Fibroblast of the aortic adventitia (primary cell): Measurements from ENCODE around the gene TAS1R1. TPM values are rescaled to one million over a fixed set of nuclear protein-coding genes. Genes with fewer than 3 reads are reported as not detected.

ENCODE experiments used
- DNase-seq: peaks from one replicate; pipeline ENCODE4 v3.0.0-alpha.2; 2010; ENCODE audit warnings: low read depth
- H3K4me3 ChIP-seq: 2 replicates; pipeline ENCODE4 v1.5.1; 2011; ENCODE audit warnings: low read depth, mild to moderate bottlenecking, control low read depth, low read length, moderate library complexity
- total RNA-seq: library from RNA; depleted of rRNA; stranded (reverse); fragments of >200 nt; gene quantifications from 2 replicates; pipeline ENCODE4 v1.2.3, GENCODE V29; 2012; ENCODE audit warnings: low replicate concordance
- TF ChIP-seq, protein P1 (sequence below): IDR thresholded peaks from 2 replicates; pipeline ENCODE4 v1.5.1; 2011; ENCODE audit warnings: mild to moderate bottlenecking, low read length, control low read depth, inconsistent platforms; ENCODE audit not compliant: insufficient read depth

The TAS1R1 gene
- total RNA-seq, 1 donor = not detected

DNA sequence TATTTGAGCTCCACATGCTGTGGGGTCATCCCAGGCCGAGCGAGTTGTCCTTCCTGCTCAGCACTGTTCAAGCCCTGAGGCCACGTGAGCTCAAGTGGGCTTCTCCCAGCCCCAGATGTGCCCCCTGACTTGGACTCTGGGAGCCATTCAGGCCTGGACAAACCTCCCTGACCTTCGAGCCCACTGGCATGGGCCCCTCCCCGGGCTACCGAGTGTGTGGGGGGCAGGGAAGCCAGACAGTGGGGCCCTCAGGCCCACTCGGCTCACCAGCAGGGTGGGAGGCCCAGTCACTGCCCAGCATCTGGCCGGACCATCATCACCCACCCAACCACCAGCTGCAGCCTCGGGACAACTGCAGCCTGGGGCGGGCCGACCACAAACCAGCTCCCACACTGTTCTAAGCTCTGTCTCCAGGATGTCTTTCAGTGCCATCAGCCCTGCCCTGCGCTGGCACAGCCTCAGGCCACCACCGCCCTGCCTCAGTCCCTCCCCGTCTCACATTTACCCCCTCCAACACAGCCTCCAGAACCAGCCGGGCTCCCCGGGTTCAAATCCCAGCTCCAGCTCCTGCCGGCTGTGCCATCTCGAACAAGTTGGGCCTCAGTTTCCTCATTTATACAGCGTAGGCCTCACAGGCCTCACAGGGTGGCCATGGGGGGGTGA lies 42.7 kb upstream of the TAS1R1 start:
- TF ChIP-seq, protein P1, sequence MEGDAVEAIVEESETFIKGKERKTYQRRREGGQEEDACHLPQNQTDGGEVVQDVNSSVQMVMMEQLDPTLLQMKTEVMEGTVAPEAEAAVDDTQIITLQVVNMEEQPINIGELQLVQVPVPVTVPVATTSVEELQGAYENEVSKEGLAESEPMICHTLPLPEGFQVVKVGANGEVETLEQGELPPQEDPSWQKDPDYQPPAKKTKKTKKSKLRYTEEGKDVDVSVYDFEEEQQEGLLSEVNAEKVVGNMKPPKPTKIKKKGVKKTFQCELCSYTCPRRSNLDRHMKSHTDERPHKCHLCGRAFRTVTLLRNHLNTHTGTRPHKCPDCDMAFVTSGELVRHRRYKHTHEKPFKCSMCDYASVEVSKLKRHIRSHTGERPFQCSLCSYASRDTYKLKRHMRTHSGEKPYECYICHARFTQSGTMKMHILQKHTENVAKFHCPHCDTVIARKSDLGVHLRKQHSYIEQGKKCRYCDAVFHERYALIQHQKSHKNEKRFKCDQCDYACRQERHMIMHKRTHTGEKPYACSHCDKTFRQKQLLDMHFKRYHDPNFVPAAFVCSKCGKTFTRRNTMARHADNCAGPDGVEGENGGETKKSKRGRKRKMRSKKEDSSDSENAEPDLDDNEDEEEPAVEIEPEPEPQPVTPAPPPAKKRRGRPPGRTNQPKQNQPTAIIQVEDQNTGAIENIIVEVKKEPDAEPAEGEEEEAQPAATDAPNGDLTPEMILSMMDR = no peak
- H3K4me3 ChIP-seq = no peak overlapping the region
- no peak for DNase-seq

DNA sequence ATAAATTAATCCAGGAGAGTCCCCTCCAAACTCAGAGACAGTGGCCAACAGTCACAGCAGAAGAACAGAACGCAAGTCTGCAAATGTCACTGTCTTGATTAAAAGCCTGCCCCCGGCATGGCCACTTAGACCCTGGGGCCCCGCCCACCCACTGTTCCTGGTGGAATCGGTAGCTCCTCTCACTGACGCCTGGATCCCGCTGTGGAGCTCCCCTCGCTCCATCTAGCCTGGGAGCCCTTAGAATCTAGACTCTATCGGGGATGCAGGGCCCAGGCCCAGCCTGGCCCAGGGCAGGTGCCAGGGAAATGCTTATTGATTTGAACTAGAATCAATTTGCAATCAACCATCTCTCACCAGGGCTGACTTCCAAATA lies 42.2 kb upstream of the TAS1R1 start:
- no peak overlapping the region for H3K4me3 ChIP-seq
- TF ChIP-seq, protein P1 = no peak
- DNase-seq = no peak

DNA sequence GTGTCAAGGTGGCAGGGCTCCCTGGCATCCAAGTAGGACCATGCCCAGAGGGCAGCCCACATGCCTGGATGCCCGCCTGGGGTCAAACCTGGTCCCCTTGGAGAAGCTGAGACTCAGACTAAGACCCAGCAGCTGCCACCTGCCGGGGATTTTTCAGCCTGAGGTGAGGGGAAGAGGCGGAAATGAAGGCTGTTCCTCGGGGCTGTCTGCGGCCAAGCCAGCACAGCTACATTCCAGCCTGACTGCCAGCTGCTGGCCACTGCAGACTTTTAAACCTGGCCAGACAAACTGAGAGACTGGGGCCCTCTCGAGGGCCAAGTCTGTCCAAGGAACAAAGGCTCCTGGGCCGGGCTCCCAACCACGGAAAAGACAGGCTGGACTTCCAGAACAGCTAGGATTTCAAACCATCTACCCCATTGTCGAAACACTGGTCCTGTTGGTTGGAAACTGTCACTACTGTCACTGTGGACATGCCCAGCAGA lies 41.7 kb upstream of the TAS1R1 start:
- DNase-seq = peak; percentile 52
- H3K4me3 ChIP-seq = no peak overlapping the region
- TF ChIP-seq, protein P1 = no peak

DNA sequence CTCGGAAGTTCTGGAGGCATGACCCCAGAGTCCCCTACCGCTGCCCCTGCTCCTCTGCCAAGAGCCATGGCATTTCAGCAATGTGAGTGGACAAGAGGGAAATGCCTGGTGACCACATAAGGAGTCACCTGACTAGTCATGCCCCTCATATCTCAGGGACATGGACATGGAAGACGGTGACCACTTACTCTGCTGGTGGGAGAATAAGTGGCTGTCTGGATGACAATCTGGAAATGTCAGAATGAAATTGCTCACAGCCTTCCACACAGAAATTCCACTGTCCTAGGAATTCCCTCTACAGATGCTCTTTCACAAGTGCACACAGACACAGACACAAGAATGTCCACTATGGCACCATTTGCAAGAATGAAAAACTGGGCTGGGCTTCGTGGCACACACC lies 39.3 kb upstream of the TAS1R1 start:
- TF ChIP-seq, protein P1 = no peak
- H3K4me3 ChIP-seq = no peak overlapping the region
- no peak for DNase-seq

DNA sequence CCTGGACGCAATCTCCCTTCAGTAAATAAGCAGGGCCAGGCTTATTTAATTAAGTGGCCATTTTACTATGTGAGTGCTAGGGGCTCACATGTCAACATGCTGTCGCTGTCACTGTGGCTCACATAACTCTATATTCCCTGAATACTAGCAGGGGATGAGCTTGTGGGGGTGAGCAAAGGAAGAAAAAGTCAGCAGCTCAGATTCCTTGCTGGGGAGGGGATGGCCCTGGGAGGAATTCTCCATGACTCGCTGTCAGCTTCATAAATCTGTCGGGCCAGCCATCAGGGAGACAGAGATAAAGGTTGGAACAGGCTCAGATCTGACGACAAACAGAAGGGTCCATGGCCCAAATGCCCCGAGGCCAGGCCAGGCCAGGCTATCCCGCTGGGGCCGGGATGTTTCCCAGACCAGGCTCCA lies 37.7 kb upstream of the TAS1R1 start:
- DNase-seq = no peak

DNA sequence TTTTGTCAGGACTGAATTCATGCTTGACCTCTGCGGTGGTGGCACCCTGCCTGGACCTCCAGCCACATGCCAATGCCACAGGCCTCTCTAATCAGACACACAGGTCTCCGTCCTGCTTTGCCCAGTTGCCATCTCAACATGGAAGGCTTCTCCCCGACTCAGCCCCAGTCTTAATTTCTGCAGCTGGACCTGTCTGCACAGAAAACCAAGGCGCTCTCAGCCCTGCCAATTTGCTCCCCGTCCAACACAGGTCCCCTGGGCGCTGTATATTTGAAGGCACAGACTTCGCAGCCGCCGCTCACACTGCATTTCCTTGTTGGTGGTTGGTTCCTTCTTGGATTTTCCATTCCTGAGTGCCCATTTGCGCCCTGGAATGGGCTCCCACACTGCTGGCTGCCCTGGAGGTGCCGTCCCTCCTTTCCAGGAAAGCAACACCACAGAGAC lies 35.6 kb upstream of the TAS1R1 start:
- DNase-seq = peak; percentile 37
- TF ChIP-seq, protein P1 = no peak
- no peak overlapping the region for H3K4me3 ChIP-seq

More for the DNA sequence above, 37.7 kb upstream of the TAS1R1 start:
- TF ChIP-seq, protein P1 = no peak
- H3K4me3 ChIP-seq = no peak overlapping the region
